IMR-90 (cell line): ENCODE results near the gene PPP6R1. TPM values are rescaled to one million over a fixed set of nuclear protein-coding genes. Genes with fewer than 3 reads are reported as not detected.

ENCODE experiments used
- ATAC-seq: fragments of 200-7000 bp; cut with Tn5 transposase; 2 replicates; pipeline ENCODE4 v1.9.1; 2020; ENCODE audit warnings: low read depth, mild to moderate bottlenecking, moderate library complexity
- BruUV-seq: library from RNA; stranded (reverse); fragments of 400-500 nt; replicated peaks from 2 replicates; lab custom pipeline; 2021; lab: Mats Ljungman, UMichigan
- CTCF ChIA-PET: fragments of 300-600 bp; formaldehyde crosslinking; extraction: SDS; loops from one replicate; lab custom pipeline; 2021; ENCODE audit warnings: antibody characterized with exemption; lab: Yijun Ruan, JAX
- POLR2A ChIA-PET: fragments of 300-600 bp; sonication (Branson Sonifier 250); formaldehyde crosslinking; loops from one replicate; lab custom pipeline; 2022; ENCODE audit warnings: antibody characterized with exemption; ENCODE audit not compliant: unreplicated experiment; lab: Charles Lee
- DNase-seq: peaks from one replicate; pipeline ENCODE4 v3.0.0; 2013
- H2AFZ ChIP-seq: replicated peaks from 2 replicates; pipeline ENCODE3; 2013; ENCODE audit warnings: low read length, mild to moderate bottlenecking; ENCODE audit not compliant: poor library complexity
- H2AK5ac ChIP-seq: 2 replicates; pipeline ENCODE4 v1.6.1; 2013; ENCODE audit warnings: low read depth, low read length, inconsistent platforms
- H2AK9ac ChIP-seq: replicated peaks from 2 replicates; pipeline ENCODE3; 2013; ENCODE audit warnings: mild to moderate bottlenecking, low read depth, low read length, moderate library complexity; ENCODE audit not compliant: poor library complexity
- H2BK120ac ChIP-seq: 2 replicates; pipeline ENCODE4 v1.6.1; 2013; ENCODE audit warnings: low read depth, low read length, inconsistent platforms
- H2BK15ac ChIP-seq: 3 replicates; pipeline ENCODE4 v1.6.1; 2013; ENCODE audit warnings: low read depth, low read length, inconsistent platforms
- H2BK20ac ChIP-seq: 2 replicates; pipeline ENCODE4 v1.6.1; 2013; ENCODE audit warnings: low read depth, mild to moderate bottlenecking, inconsistent platforms, low read length, moderate library complexity
- H2BK5ac ChIP-seq: 2 replicates; pipeline ENCODE4 v1.6.1; 2013; ENCODE audit warnings: mild to moderate bottlenecking, low read depth, low read length, inconsistent platforms; ENCODE audit not compliant: poor library complexity, severe bottlenecking
- H3K14ac ChIP-seq: replicated peaks from 2 replicates; pipeline ENCODE4 v1.6.1; 2013; ENCODE audit warnings: low read depth, low read length, inconsistent platforms
- H3K18ac ChIP-seq: 2 replicates; pipeline ENCODE4 v1.6.1; 2013; ENCODE audit warnings: low read depth, low read length, control low read depth
- H3K23ac ChIP-seq: 2 replicates; pipeline ENCODE4 v1.6.1; 2013; ENCODE audit warnings: low read depth, low read length, inconsistent platforms
- H3K27ac ChIP-seq: 2 replicates; pipeline ENCODE4 v1.5.1; 2013; ENCODE audit warnings: mild to moderate bottlenecking, control low read depth, low read length; ENCODE audit not compliant: insufficient read depth
- H3K27me3 ChIP-seq: 2 replicates; pipeline ENCODE4 v1.6.1; 2013; ENCODE audit warnings: low read length; ENCODE audit not compliant: control insufficient read depth, insufficient read depth
- H3K36me3 ChIP-seq: 2 replicates; pipeline ENCODE4 v1.6.1; 2013; ENCODE audit warnings: low read length, mixed read lengths; ENCODE audit not compliant: control insufficient read depth, insufficient read depth
- H3K4ac ChIP-seq: 2 replicates; pipeline ENCODE4 v1.6.1; 2013; ENCODE audit warnings: low read depth, low read length, inconsistent platforms
- H3K4me1 ChIP-seq: 2 replicates; pipeline ENCODE4 v1.6.1; 2013; ENCODE audit warnings: low read length, mixed read lengths; ENCODE audit not compliant: control insufficient read depth, insufficient read depth
- H3K4me2 ChIP-seq: 2 replicates; pipeline ENCODE4 v1.6.1; 2013; ENCODE audit warnings: low read depth, mild to moderate bottlenecking, control low read depth, low read length, moderate library complexity
- H3K4me3 ChIP-seq: 2 replicates; pipeline ENCODE4 v1.5.1; 2013; ENCODE audit warnings: low read depth, mild to moderate bottlenecking, control low read depth, low read length, moderate library complexity; ENCODE audit not compliant: insufficient read depth
- H3K56ac ChIP-seq: 2 replicates; pipeline ENCODE4 v1.6.1; 2013; ENCODE audit warnings: low read length, inconsistent platforms; ENCODE audit not compliant: insufficient read depth; ENCODE audit errors: extremely low read depth
- H3K79me1 ChIP-seq, 2 experiments: 2 replicates each; pipeline ENCODE4 v1.6.1; 2013; ENCODE audit warnings: low read length in 2 of 2, inconsistent platforms in 1 of 2, low read depth in 1 of 2
- H3K9ac ChIP-seq: 2 replicates; pipeline ENCODE4 v1.6.1; 2013; ENCODE audit warnings: low read depth, low read length, control low read depth
- H3K9me1 ChIP-seq: 2 replicates; pipeline ENCODE4 v1.6.1; 2013; ENCODE audit warnings: low read length, inconsistent platforms; ENCODE audit not compliant: insufficient read depth
- H3K9me3 ChIP-seq: 2 replicates; pipeline ENCODE4 v1.6.1; 2013; ENCODE audit warnings: low read length; ENCODE audit not compliant: control insufficient read depth, insufficient read depth
- H4K20me1 ChIP-seq: 2 replicates; pipeline ENCODE4 v1.6.1; 2013; ENCODE audit warnings: low read length, inconsistent platforms; ENCODE audit not compliant: insufficient read depth
- H4K5ac ChIP-seq: 2 replicates; pipeline ENCODE4 v1.6.1; 2013; ENCODE audit warnings: mild to moderate bottlenecking, low read depth, low read length, control low read depth
- H4K8ac ChIP-seq, 2 experiments: 2 replicates each; pipeline ENCODE4 v1.6.1; 2013; ENCODE audit warnings: low read depth in 2 of 2, low read length in 2 of 2, control low read depth in 1 of 2, inconsistent platforms in 1 of 2
- H4K91ac ChIP-seq: 2 replicates; pipeline ENCODE4 v1.6.1; 2013; ENCODE audit warnings: low read depth, low read length, inconsistent platforms; ENCODE audit not compliant: insufficient read depth
- FOS ChIP-seq: fragments of 150-350 bp; IDR thresholded peaks from 2 replicates; pipeline ENCODE4 v1.6.1; 2016; ENCODE audit warnings: low read depth, low read length
- MXI1 ChIP-seq: IDR thresholded peaks from 2 replicates; pipeline ENCODE4 v1.6.1; 2012; ENCODE audit warnings: low read depth, mild to moderate bottlenecking, low read length, moderate library complexity, borderline replicate concordance
- NFE2L2 ChIP-seq: fragments of 150-350 bp; IDR thresholded peaks from 2 replicates; pipeline ENCODE4 v1.6.1; 2016; ENCODE audit warnings: low read depth, mild to moderate bottlenecking, low read length
- POLR2A ChIP-seq: IDR thresholded peaks from 2 replicates; pipeline ENCODE4 v1.6.1; 2012; ENCODE audit warnings: mild to moderate bottlenecking, low read depth, low read length
- RCOR1 ChIP-seq: IDR thresholded peaks from 2 replicates; pipeline ENCODE4 v1.6.1; 2012; ENCODE audit warnings: mild to moderate bottlenecking, low read length, improper control_type of control experiment; ENCODE audit not compliant: insufficient replicate concordance
- whole genome bisulfite sequencing, 2 experiments: methylation state at CpG; one replicate each; pipeline versions ENCODE4 v1.1.5 to v1.1.7; 2013; ENCODE audit warnings: missing lambda C conversion rate in 2 of 2; ENCODE audit not compliant: insufficient read length in 1 of 2; ENCODE audit errors: extremely low coverage in 2 of 2; 5-methylcytosine and 5-hydroxymethylcytosine counted together
- dilution Hi-C: fragments of 300-500 bp; cut with HindIII; formaldehyde crosslinking; loops from one replicate; pipeline ENCODE4 v1.14.3; 2018; ENCODE audit warnings: low sequenced_read_pairs; ENCODE audit not compliant: unreplicated experiment
- in situ Hi-C: fragments of 300-500 bp; cut with MboI; formaldehyde crosslinking; loops from 3 replicates; pipeline ENCODE4 v1.14.3; 2019; ENCODE audit warnings: low sequenced_read_pairs, inconsistent platforms, mixed read lengths
- intact Hi-C: fragments of 100-400 bp; cut with micrococcal nuclease; formaldehyde crosslinking; loops from 2 replicates; pipeline ENCODE4 v1.10.0; 2022
- polyA plus RNA-seq, 3 experiments: library from polyadenylated mRNA; depleted of rRNA; stranded (reverse); fragments of >200 nt; gene quantifications; 2 replicates each; pipeline ENCODE4 v1.2.3, GENCODE V29; 2012; ENCODE audit warnings: low replicate concordance in 1 of 3
- total RNA-seq: library from RNA; depleted of rRNA; stranded (reverse); fragments of >200 nt; gene quantifications from 2 replicates; pipeline ENCODE4 v1.2.3, GENCODE V29; 2012
- TF ChIP-seq, protein P1 (sequence below): conservative IDR thresholded peaks from 2 replicates; pipeline ENCODE4 v1.5.1; 2012; ENCODE audit warnings: mild to moderate bottlenecking, low read depth, low read length, improper control_type of control experiment

The PPP6R1 gene
- total and polyA plus RNA-seq, 2 of the 4 experiments (the other 2 are of a cell fraction): 19.9 to 50.2 TPM

DNA sequence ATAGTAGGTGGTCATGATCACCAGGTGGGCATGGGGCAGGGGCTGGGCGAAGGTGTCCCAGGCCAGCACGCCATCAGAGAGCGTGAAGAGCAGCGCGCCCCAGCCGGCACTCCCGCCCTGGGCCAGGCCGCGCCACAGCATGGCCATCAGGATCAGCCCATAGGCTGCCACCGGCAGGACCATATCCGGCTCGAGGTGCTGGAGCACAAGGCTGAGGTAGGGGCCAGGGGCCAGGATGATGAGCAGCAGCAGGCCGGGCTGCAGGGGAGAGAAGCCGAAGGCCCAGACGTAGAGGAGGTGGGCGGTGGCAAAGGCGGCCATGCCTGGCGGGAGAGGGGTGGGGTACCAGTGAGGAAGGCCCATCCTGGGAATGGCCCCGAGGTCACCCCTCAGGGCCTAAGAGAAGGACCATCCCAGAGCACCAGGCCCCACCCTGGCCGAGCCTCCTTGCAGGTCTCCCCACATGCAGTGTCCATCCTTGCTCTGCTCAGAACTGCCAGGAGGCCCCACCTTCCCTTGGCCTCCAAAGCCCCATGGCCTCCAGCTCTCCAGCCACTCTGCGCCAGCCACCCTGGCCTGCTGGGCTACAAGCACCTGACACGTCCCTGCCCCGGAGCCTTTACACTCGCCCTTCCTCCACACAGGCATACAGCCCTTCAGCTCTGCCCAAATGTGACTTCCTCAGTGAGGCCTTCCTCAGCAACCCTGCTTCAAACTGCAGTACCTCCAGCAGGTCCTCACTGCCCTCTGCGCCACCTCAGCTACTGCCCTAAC lies 31.4 kb downstream of the PPP6R1 start:
- Histone ChIP-seq H3K4me3 (no peak overlapping the region), H3K9ac (no peak overlapping the region), H3K79me1 (peaks cover 0 to 3% of the 10 kb centered on the region in 2 experiments; a peak in 1 of 4 replicates), H3K56ac (no peak overlapping the region), H3K36me3 (peaks cover 45% of the 10 kb centered on the region), H3K27ac (no peak overlapping the region), H3K18ac (no peak overlapping the region), H4K5ac (no peak overlapping the region), H4K91ac (no peak overlapping the region), H3K27me3 (no peaks in the 10 kb centered on the region), H2AK5ac (no peak overlapping the region), H3K23ac (no peak overlapping the region), H3K9me3 (no peaks in the 10 kb centered on the region), H4K8ac (no peak overlapping the region), H2BK20ac (no peak overlapping the region), H3K4me2 (no peak overlapping the region), H2AK9ac (no peak overlapping the region), H2BK5ac (no peak overlapping the region), H4K20me1 (peaks cover 11% of the 10 kb centered on the region), H2BK15ac (no peak overlapping the region), H3K9me1 (0 out of 2 replicates have a peak, but pooled peaks cover 6% of the 10 kb centered on the region), H3K4ac (no peak overlapping the region), H2AFZ (no peak overlapping the region), H3K4me1 (no peaks in the 10 kb centered on the region), H3K14ac (no peak overlapping the region), H2BK120ac (no peak overlapping the region)
- in situ Hi-C loops (no loop called here), intact Hi-C loops (no loop called here), dilution Hi-C loops (no loop called here)
- BruUV-seq: no TSS peak
- no peak for ATAC-seq
- ChIA-PET CTCF (no interaction called here), POLR2A (no interaction called here)
- no peak for DNase-seq
- 96% methylated on average over 15 of the region's 25 CpGs; no CpG with 5 or more reads in 1 of the 2 experiments for WGBS, 2 experiments
- TF ChIP-seq, protein P1, sequence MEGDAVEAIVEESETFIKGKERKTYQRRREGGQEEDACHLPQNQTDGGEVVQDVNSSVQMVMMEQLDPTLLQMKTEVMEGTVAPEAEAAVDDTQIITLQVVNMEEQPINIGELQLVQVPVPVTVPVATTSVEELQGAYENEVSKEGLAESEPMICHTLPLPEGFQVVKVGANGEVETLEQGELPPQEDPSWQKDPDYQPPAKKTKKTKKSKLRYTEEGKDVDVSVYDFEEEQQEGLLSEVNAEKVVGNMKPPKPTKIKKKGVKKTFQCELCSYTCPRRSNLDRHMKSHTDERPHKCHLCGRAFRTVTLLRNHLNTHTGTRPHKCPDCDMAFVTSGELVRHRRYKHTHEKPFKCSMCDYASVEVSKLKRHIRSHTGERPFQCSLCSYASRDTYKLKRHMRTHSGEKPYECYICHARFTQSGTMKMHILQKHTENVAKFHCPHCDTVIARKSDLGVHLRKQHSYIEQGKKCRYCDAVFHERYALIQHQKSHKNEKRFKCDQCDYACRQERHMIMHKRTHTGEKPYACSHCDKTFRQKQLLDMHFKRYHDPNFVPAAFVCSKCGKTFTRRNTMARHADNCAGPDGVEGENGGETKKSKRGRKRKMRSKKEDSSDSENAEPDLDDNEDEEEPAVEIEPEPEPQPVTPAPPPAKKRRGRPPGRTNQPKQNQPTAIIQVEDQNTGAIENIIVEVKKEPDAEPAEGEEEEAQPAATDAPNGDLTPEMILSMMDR: no peak
- TF ChIP-seq POLR2A (no peak), NFE2L2 (no peak), FOS (no peak), MXI1 (no peak), RCOR1 (no peak)
